Measurements from ENCODE around the gene MMP12. TPM values are rescaled to one million over a fixed set of nuclear protein-coding genes. Genes with fewer than 3 reads are reported as not detected.
A peak's percentile ranks its signal among the peaks of the same experiment; 100 is the strongest.
"Not testable (repeated sequence)": the region's sequence is repeated elsewhere in the genome, so short reads cannot be mapped to it uniquely, and the experiment has no call there.

Gene MMP12
- total RNA-seq, 1 donor from 2014 or later: 0.17 TPM

DNA sequence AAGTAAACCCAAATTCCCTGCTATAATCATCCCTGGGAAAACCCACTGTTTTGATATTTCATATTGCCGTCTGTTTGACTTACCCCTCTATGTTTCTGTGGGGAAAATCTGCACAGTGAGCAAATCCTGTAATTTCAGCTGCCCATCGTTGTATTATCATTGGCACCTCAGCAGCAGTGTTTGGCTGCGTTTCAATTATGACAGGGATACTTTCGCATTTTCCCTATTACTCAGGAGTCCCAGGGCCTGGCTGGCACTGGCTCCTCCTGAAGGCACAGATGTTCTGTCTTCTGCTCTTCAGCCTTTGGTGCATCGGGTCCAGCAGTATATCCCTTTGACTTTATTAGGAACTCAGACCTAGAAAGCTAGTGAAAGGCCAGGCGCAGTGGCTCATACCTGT is 12.2 kb upstream of the MMP12 start:
- Mint-ChIP-seq H3K27ac (ENCODE audit: unreplicated experiment) (peak overlapping the region; percentile 78), H3K4me1 (ENCODE audit: low read depth) (peaks cover 53% of the 10 kb centered on the region), H3K4me3 (ENCODE audit: unreplicated experiment) (no peak overlapping the region), H3K36me3 (ENCODE audit: low read depth) (no peaks in the 10 kb centered on the region), H3K27me3 (ENCODE audit: low read depth) (peaks cover 3% of the 10 kb centered on the region), H3K9me3 (ENCODE audit: low read depth) (peaks cover 4% of the 10 kb centered on the region)
- peak; percentile 19 for TF ChIP-seq CTCF (IDR thresholded peaks at IDR 0.05)
- DNase-seq (ENCODE audit: low spot score): no peak

- H3K36me3 Mint-ChIP-seq (ENCODE audit: low read depth): no peaks in the 10 kb centered on the region
- peaks cover 7% of the 10 kb centered on the region for H3K9me3 Mint-ChIP-seq (ENCODE audit: low read depth)
- H3K27ac Mint-ChIP-seq (ENCODE audit: unreplicated experiment): no peak overlapping the region
- H3K4me3 Mint-ChIP-seq (ENCODE audit: unreplicated experiment): no peak overlapping the region
- TF ChIP-seq CTCF (IDR thresholded peaks at IDR 0.05): no peak
- no peaks in the 10 kb centered on the region for H3K27me3 Mint-ChIP-seq (ENCODE audit: low read depth)
- DNase-seq (ENCODE audit: low spot score): no peak
- H3K4me1 Mint-ChIP-seq (ENCODE audit: low read depth): peaks cover 43% of the 10 kb centered on the region
These were observed 8.4 kb upstream of the MMP12 start for GRCh38 chr11:102883141-102883540.

- Mint-ChIP-seq H3K4me3 (ENCODE audit: unreplicated experiment) (no peak overlapping the region), H3K27ac (ENCODE audit: unreplicated experiment) (peak overlapping the region; percentile 69), H3K27me3 (ENCODE audit: low read depth) (no peaks in the 10 kb centered on the region), H3K36me3 (ENCODE audit: low read depth) (no peaks in the 10 kb centered on the region), H3K9me3 (ENCODE audit: low read depth) (peaks cover 7% of the 10 kb centered on the region), H3K4me1 (ENCODE audit: low read depth) (peaks cover 49% of the 10 kb centered on the region)
- no peak for DNase-seq (ENCODE audit: low spot score)
- TF ChIP-seq CTCF (IDR thresholded peaks at IDR 0.05): no peak
These were observed 7.7 kb upstream of the MMP12 start for GRCh38 chr11:102882389-102883024.

DNA sequence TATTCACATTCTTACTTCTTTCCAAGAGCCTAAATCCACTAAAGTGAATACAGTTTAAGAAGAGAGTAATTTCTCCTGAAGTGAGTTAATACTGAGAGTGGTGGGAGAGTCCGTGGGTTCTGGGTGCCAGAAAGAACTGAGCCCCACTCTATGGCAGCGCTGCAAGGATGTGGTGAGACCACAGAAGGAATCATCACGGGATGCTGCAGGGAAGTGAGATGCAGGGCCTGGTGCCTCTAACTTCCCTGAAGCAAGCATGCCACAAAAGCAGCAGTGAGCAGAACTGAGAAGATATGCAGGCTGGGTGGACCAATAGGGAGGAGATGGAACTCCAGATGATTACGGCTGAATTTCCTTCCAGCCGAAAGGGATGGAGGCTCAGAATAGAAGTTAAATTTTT is 5.0 kb upstream of the MMP12 start:
- Mint-ChIP-seq H3K36me3 (ENCODE audit: low read depth) (no peaks in the 10 kb centered on the region), H3K27me3 (ENCODE audit: low read depth) (no peaks in the 10 kb centered on the region), H3K27ac (ENCODE audit: unreplicated experiment) (no peak overlapping the region), H3K9me3 (ENCODE audit: low read depth) (peaks cover 7% of the 10 kb centered on the region), H3K4me1 (ENCODE audit: low read depth) (peaks cover 34% of the 10 kb centered on the region), H3K4me3 (ENCODE audit: unreplicated experiment) (no peak overlapping the region)
- no peak for TF ChIP-seq CTCF (IDR thresholded peaks at IDR 0.05)
- no peak for DNase-seq (ENCODE audit: low spot score)

DNA sequence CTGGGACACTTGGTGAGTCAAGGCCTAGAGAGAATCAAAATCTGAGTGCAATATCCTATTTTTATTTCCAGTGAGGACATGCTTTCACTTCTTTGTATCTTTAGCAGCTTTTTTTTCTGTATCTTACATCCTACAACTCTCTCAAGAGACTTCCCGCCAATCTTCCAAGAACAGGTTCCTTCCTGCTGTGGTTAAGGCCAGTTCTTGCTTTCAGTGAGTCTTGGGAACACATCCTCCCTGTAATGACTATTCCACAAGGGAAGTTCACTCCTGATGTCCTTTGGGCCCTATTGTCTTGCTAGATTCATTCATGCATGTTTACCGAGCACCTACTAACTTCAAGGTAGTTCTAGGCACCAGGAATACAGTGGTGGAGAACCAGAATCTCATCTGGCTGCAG is 3.8 kb upstream of the MMP12 start:
- no peaks in the 10 kb centered on the region for H3K36me3 Mint-ChIP-seq (ENCODE audit: low read depth)
- no peak for DNase-seq (ENCODE audit: low spot score)
- no peak overlapping the region for H3K4me3 Mint-ChIP-seq (ENCODE audit: unreplicated experiment)
- no peak for TF ChIP-seq CTCF (IDR thresholded peaks at IDR 0.05)
- H3K4me1 Mint-ChIP-seq (ENCODE audit: low read depth): peaks cover 31% of the 10 kb centered on the region
- no peaks in the 10 kb centered on the region for H3K27me3 Mint-ChIP-seq (ENCODE audit: low read depth)
- H3K27ac Mint-ChIP-seq (ENCODE audit: unreplicated experiment): no peak overlapping the region
- peaks cover 7% of the 10 kb centered on the region for H3K9me3 Mint-ChIP-seq (ENCODE audit: low read depth)

DNA sequence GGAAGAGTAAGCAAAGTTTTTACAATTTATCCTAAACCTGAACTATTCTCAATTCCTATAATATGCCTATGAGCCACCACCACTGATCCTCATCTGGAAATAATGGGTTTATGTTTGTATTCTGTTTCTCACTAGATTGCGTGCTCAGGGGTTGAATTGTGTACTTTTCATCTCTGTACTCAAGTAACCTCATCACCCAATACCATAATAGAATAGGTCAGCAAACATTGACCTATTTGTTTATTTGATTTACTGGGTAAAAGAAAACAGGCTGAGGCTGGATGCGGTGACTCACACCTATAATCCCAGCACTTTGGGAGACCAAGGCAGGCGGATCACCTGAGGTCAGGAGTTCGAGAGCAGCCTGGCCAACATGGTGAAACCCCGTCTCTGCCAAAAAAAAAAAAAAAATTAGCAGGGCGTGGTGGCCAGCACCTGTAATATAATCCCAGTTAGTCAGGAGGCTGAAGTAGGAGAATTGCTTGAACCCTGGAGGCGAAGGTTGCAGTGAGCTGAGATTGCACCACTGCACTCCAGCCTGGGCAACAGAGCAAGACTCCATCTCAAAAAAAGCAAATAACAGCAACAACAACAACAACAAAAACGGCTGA is 5.3 kb downstream of the MMP12 start:
- not testable (repeated sequence) for DNase-seq (ENCODE audit: low spot score); H3K27me3 Mint-ChIP-seq (ENCODE audit: low read depth); H3K9me3 Mint-ChIP-seq (ENCODE audit: low read depth); H3K27ac Mint-ChIP-seq (ENCODE audit: unreplicated experiment); H3K4me3 Mint-ChIP-seq (ENCODE audit: unreplicated experiment); H3K36me3 Mint-ChIP-seq (ENCODE audit: low read depth)
- H3K4me1 Mint-ChIP-seq (ENCODE audit: low read depth): peaks cover 23% of the 10 kb centered on the region
